HL-60 (cell line): ENCODE results near the gene SUPT4H1.

Experiments used
- DNase-seq, 2 experiments: peaks; one replicate each; pipeline ENCODE4 v3.0.0-alpha.2; 2010 to 2020; ENCODE audit warnings: low read depth in 1 of 2, low spot score in 1 of 2
- H3K27ac ChIP-seq: fragments of 250-450 bp; sonication (Bioruptor Pico); replicated peaks from 2 replicates; pipeline ENCODE4 v1.5.1; 2020; ENCODE audit warnings: mild to moderate bottlenecking, moderate library complexity
- H3K27me3 ChIP-seq: fragments of 250-450 bp; sonication (Bioruptor Pico); 2 replicates; pipeline ENCODE4 v1.5.1; 2021; ENCODE audit warnings: mild to moderate bottlenecking, moderate library complexity; ENCODE audit not compliant: insufficient read depth, poor library complexity, severe bottlenecking
- H3K4me3 ChIP-seq: replicated peaks from 2 replicates; pipeline ENCODE4 v1.5.1; 2011; ENCODE audit warnings: mild to moderate bottlenecking, control low read depth, low read length; ENCODE audit not compliant: insufficient read depth
- GABPA ChIP-seq: IDR thresholded peaks from 2 replicates; pipeline ENCODE4 v1.6.1; 2012; ENCODE audit warnings: low read depth
- POLR2AphosphoS5 ChIP-seq: IDR thresholded peaks from 2 replicates; pipeline ENCODE4 v1.6.1; 2012; ENCODE audit warnings: low read depth
- SPI1 ChIP-seq: IDR thresholded peaks from 2 replicates; pipeline ENCODE4 v1.6.1; 2012; ENCODE audit warnings: low read depth, mild to moderate bottlenecking, borderline replicate concordance
- TF ChIP-seq, protein P1 (sequence below): IDR thresholded peaks from one replicate; pipeline ENCODE4 v1.5.1; 2011; ENCODE audit warnings: low read length, control low read depth, inconsistent platforms; ENCODE audit not compliant: insufficient read depth
- TF ChIP-seq, protein P2 (sequence below): IDR thresholded peaks from 2 replicates; pipeline ENCODE4 v1.6.1; 2012; ENCODE audit warnings: low read depth; ENCODE audit not compliant: insufficient replicate concordance

Gene SUPT4H1

DNA sequence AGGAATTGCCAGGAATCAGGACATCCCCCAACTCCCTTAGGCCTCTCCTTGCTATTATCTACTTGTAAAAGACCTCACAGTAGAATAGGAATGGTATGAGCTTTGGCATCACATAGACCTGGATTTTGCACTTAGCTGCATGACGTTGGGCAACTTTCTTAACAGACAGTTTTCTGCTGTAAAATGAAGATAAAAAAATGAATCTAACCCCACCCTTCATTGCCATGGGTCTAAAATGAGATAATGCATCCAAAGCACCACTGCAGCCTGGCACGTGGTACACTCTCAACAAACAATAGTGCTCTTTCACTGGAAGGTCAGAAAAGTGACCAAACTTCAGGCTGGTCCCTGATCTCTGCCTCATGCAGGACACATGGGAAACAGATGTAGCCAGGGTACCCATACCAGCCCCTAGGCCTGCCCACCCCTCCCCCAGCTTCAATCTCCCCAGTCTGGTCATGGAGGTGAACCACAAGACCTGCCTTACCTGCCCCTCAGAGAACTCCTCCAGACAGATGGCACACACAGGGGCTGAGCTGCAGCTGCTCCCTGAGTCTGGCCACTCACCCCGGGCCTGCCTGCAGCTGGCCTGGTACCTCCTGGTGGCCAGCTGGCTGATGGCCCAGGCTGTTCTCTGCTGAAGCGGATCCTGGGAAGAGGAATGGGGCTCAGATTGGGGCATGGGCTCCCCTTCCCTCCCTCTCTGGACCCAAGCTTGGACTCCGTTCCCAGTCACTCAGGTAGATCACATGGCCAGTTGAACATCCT is 8.5 kb upstream of the SUPT4H1 start:
- Histone ChIP-seq H3K27ac (no peak overlapping the region), H3K27me3 (no peaks in the 10 kb centered on the region), H3K4me3 (no peak overlapping the region)
- no peak for TF ChIP-seq POLR2AphosphoS5
- DNase-seq = no peak

DNA sequence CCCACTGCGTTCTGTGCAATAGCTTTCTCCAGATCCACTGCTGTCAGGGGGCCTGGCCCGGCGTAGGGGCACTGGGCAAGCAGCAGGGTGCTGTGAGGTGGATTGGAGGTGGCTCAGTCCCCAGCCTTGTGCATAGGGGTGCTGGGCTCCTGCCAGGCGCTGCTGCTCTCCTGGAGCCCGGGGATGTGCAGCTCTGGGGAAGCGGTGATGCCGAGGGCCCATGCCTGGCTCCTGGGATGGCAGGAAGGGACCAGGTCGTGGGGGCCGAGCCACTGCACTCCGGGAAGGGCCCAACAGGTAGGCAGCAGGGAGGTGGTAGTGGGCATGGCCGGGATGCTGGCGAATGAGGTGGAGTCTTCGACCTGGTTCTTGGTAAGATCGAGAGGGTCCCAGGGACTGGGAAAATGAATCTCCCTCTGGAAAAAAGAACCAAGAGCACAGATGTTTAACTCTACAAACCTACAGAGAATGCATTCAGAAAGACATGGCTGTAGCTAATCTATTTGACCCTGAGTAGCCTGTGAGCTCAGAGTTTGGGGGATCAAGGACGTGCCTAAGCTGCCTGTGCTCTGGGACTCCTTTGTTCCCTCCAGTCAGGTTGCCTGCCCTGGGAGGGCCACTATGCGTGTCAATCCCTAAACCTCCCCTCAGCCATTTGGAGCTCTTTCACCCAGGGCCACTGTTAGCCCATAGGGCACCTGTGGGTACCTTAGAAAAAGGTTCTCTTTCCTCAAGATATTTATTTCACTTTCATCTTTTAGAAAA is 6.6 kb upstream of the SUPT4H1 start:
- Histone ChIP-seq H3K27ac (no peak overlapping the region), H3K4me3 (no peak overlapping the region), H3K27me3 (no peaks in the 10 kb centered on the region)
- TF ChIP-seq, protein P1, sequence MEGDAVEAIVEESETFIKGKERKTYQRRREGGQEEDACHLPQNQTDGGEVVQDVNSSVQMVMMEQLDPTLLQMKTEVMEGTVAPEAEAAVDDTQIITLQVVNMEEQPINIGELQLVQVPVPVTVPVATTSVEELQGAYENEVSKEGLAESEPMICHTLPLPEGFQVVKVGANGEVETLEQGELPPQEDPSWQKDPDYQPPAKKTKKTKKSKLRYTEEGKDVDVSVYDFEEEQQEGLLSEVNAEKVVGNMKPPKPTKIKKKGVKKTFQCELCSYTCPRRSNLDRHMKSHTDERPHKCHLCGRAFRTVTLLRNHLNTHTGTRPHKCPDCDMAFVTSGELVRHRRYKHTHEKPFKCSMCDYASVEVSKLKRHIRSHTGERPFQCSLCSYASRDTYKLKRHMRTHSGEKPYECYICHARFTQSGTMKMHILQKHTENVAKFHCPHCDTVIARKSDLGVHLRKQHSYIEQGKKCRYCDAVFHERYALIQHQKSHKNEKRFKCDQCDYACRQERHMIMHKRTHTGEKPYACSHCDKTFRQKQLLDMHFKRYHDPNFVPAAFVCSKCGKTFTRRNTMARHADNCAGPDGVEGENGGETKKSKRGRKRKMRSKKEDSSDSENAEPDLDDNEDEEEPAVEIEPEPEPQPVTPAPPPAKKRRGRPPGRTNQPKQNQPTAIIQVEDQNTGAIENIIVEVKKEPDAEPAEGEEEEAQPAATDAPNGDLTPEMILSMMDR = no peak
- no peak for TF ChIP-seq SPI1
- no peak for TF ChIP-seq POLR2AphosphoS5
- TF ChIP-seq GABPA = no peak
- TF ChIP-seq, protein P2, sequence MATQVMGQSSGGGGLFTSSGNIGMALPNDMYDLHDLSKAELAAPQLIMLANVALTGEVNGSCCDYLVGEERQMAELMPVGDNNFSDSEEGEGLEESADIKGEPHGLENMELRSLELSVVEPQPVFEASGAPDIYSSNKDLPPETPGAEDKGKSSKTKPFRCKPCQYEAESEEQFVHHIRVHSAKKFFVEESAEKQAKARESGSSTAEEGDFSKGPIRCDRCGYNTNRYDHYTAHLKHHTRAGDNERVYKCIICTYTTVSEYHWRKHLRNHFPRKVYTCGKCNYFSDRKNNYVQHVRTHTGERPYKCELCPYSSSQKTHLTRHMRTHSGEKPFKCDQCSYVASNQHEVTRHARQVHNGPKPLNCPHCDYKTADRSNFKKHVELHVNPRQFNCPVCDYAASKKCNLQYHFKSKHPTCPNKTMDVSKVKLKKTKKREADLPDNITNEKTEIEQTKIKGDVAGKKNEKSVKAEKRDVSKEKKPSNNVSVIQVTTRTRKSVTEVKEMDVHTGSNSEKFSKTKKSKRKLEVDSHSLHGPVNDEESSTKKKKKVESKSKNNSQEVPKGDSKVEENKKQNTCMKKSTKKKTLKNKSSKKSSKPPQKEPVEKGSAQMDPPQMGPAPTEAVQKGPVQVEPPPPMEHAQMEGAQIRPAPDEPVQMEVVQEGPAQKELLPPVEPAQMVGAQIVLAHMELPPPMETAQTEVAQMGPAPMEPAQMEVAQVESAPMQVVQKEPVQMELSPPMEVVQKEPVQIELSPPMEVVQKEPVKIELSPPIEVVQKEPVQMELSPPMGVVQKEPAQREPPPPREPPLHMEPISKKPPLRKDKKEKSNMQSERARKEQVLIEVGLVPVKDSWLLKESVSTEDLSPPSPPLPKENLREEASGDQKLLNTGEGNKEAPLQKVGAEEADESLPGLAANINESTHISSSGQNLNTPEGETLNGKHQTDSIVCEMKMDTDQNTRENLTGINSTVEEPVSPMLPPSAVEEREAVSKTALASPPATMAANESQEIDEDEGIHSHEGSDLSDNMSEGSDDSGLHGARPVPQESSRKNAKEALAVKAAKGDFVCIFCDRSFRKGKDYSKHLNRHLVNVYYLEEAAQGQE = no peak
- no peak for DNase-seq

DNA sequence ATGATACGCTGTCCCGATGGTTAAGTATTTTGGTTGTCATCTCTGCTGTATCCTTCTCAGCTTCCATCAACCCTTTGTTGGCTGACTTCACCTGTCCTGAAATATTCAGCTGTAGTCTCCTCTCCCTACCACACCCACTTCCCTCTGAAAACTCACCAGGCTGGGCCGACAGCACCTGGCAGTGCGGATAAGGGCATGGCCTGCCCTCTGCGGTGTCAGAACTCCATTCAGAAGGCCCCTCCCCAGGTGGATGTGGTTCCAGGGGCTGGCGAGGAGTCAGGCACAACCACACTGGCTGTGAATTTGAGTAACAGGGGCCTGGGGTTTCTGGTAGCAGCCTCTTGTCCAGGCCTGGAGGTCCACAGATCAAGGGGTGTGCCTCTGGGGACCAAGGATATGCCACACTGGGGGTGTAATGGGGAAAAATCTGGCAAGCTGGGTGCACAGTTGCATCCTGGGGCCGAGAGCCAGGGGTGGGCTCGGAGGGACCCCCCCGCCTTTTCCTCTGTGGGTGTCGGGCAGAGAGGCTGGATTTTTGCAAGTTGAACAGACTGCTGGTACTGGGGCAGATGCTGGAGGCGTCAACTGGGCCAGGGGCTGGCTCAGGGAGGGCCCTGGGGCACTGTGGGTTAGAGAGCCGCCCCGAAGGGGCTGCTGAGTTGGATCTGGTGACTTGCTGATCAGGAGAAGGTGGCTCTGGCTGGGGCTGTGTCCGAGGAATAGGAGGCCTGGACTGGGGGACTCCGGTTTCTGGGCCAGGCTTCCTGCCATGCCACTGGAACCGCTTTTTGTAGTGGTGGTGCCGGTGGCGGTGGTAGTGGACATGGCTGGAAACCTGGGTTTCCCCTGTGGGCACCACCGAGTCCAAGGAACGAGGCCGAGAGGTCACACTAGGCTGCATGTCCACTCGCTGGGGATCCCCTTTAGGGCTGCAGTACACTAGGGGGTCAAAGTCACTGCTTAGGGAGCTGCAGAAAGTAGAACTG is 5.6 kb upstream of the SUPT4H1 start:
- no peak overlapping the region for H3K4me3 ChIP-seq
- TF ChIP-seq, protein P2 = no peak
- TF ChIP-seq SPI1 = no peak
- TF ChIP-seq GABPA = no peak
- TF ChIP-seq, protein P1 = no peak
- no peak for TF ChIP-seq POLR2AphosphoS5
- no peaks in the 10 kb centered on the region for H3K27me3 ChIP-seq
- H3K27ac ChIP-seq = no peak overlapping the region
- DNase-seq = no peak

DNA sequence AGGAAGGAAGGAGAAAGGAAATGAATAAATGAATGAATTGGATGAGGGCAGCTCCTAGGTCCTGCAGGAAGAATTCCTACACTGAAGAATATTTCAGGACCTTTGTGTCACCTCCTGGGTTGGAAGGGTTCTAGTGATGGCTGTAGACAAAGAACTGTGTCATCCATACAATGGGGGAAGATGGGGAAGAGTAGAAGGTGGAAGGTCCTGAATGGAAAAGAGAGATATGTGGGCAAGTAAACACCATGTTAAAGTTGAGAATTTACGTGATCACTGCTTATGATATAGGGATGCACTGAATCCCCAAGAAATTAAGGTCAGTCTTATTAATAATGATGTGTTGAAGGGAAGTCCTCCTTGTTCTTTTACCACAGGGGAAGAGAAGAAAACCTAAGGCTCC is 4.2 kb upstream of the SUPT4H1 start:
- TF ChIP-seq, protein P2 = no peak
- TF ChIP-seq, protein P1 = no peak
- no peak for TF ChIP-seq GABPA
- no peak for TF ChIP-seq SPI1
- TF ChIP-seq POLR2AphosphoS5 = no peak
- no peak overlapping the region for H3K4me3 ChIP-seq

More for the DNA sequence above, 4.2 kb upstream of the SUPT4H1 start:
- H3K27me3 ChIP-seq = no peaks in the 10 kb centered on the region
- no peak overlapping the region for H3K27ac ChIP-seq
- no peak for DNase-seq
